Measurements from ENCODE around the gene WWTR1.

DNA sequence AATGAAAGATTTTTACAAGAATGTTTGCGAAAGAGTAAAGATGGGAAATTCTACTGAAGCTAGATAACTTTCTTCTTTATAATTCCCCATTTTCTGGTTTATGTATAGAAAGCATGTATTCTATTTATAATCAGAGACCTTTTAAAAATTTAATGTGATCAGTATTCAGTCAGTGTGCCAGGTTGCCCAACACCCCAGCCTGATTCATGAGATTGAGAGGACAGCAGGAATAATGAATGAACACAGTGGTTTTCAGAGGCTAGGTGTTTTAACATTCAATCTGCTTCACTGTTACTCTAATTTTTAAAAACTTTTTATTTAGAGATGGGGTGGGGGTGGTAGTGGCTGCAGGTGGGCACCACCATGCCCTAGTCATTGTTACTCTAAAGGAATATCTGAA is 4.7 kb downstream of the WWTR1 start:
- no peak for TF ChIP-seq GATA1 (IDR thresholded peaks at IDR 0.05; ENCODE audit: low read depth, low read length)
- TF ChIP-seq POLR2A (IDR thresholded peaks at IDR 0.05; ENCODE audit: low read length), result no peak
